Heart left ventricle (tissue), 16 donors: ENCODE data around the gene SNX3. TPM values are rescaled to one million over a fixed set of nuclear protein-coding genes. Genes with fewer than 3 reads are reported as not detected.

Experiments
- ATAC-seq, 4 donors: fragments of 200-7000 bp; cut with Tn5 transposase; one replicate each; pipeline ENCODE4 v1.9.1; 2020 to 2022; ENCODE audit warnings: moderate library complexity in 4 of 4, mild to moderate bottlenecking in 3 of 4, moderate number of reproducible peaks in 1 of 4
- DNase-seq, 5 donors: peaks; one replicate each; pipeline ENCODE4 v3.0.0-alpha.2; 2020
- H3K27ac ChIP-seq, 12 donors: fragments of 200-600 bp; sonication (generic) in 4 of 12; one replicate each; pipeline versions ENCODE4 v1.5.0 to v1.8.0; 2016 to 2022; ENCODE audit warnings: mild to moderate bottlenecking in 2 of 12
- H3K27me3 ChIP-seq, 9 donors: fragments of 200-600 bp; sonication (generic) in 2 of 9; one replicate each; pipeline versions ENCODE4 v1.5.1 to v1.8.0; 2016 to 2022; ENCODE audit warnings: mild to moderate bottlenecking in 3 of 9
- H3K36me3 ChIP-seq, 9 donors: fragments of 200-600 bp; sonication (generic) in 2 of 9; one replicate each; pipeline versions ENCODE4 v1.5.0 to v1.8.0; 2018 to 2022; ENCODE audit warnings: mild to moderate bottlenecking in 2 of 9
- H3K4me1 ChIP-seq, 12 donors: fragments of 200-600 bp; sonication (generic) in 4 of 12; one replicate each; pipeline versions ENCODE4 v1.5.0 to v1.8.0; 2016 to 2022; ENCODE audit warnings: mild to moderate bottlenecking in 3 of 12
- H3K4me3 ChIP-seq, 12 donors: fragments of 200-600 bp; sonication (generic) in 4 of 12; one replicate each; pipeline versions ENCODE4 v1.5.0 to v1.8.0; 2017 to 2022; ENCODE audit warnings: mild to moderate bottlenecking in 9 of 12, moderate library complexity in 4 of 12
- H3K9me3 ChIP-seq, 12 donors: fragments of 200-600 bp; sonication (generic) in 4 of 12; one replicate each; pipeline versions ENCODE4 v1.5.0 to v1.8.0; 2016 to 2022; ENCODE audit warnings: mild to moderate bottlenecking in 1 of 12
- POLR2A ChIP-seq, 2 donors: fragments of 450-650 bp; IDR thresholded peaks; one replicate each; pipeline ENCODE4 v1.6.1; 2017; ENCODE audit warnings: antibody characterized with exemption in 2 of 2, mild to moderate bottlenecking in 2 of 2, moderate library complexity in 2 of 2
- WGBS, 4 donors: extraction: QIAGEN DNeasy Blood & Tissue Kit in 2 of 4; methylation state at CpG; one replicate each; pipeline versions ENCODE4 v1.1.5 to v1.1.7; 2013 to 2018; 5-methylcytosine and 5-hydroxymethylcytosine counted together
- intact Hi-C, 10 donors: fragments of 100-400 bp; cut with DNase I; formaldehyde crosslinking; loops; one replicate each; pipeline versions ENCODE4 v1.11.1 to v1.14.2; 2022
- polyA plus RNA-seq, 2 donors: library from polyadenylated mRNA; stranded (reverse); fragments of 200-250 nt; gene quantifications; one replicate each; pipeline ENCODE4 v1.2.3, GENCODE V29; 2013
- total RNA-seq, 9 donors: library from RNA; depleted of rRNA in 2 of 9; stranded (reverse); fragments of >200 nt in 2 of 9; fragmentation: NEBNext Ultra II Directional in 3 of 9; extraction: Animal tissue kit (Norgen Biotek cat#: 25700) in 3 of 9; gene quantifications; one replicate each; pipeline versions ENCODE4 v1.1.0 to v1.2.4, GENCODE V29; 2016 to 2023
- TF ChIP-seq, protein P1 (sequence below), 12 donors: fragments of 200-600 bp; sonication (generic) in 4 of 12; IDR thresholded peaks; one replicate each; pipeline versions ENCODE4 v1.5.0 to v1.8.0; 2018 to 2022; ENCODE audit warnings: antibody characterized with exemption in 12 of 12, mild to moderate bottlenecking in 5 of 12
- donor health status: ischemic (EF 13 %, LVEDD 7.1; RV severe dilation, severe dysfunction).
- donor health status: healthy with polysubstance abuse.
- donor health status: DM: no; HTN: yes; CAD: no.
- donor health status: DM: no; HTN: no; CAD: no.
- donor health status: ischemic (EF 25% LVEDD 6.9; RV normal size, moderate dysfunction).
- donor health status: ischemic (EF 25% LVEDD 5.7; RV mildly dilated, moderate dysfunction).
- donor health status: healthy.
- donor health status: DM: yes; HTN: yes; CAD: no.
- donor health status: ischemic (EF 35%, LVEDD 5.7; RV mildly dilated, moderate dysfunction).
- donor health status: nonischemic (EF 11% LVEDD 7.7; RV severe dilation, severe dysfunction).
- donor health status: DM: yes; HTN: yes; CAD: no.
- donor health status: PGD.
- donor health status: ischemic (EF 29% LVEDD 5.4; RV normal size, mild dysfunction).
- donor health status: nonischemic (EF 23%, LVEDD 6.1; RV moderate dilation, normal function).

The SNX3 gene
- total and polyA plus RNA-seq, 11 donors: 180 to 259 (median 229) TPM

DNA sequence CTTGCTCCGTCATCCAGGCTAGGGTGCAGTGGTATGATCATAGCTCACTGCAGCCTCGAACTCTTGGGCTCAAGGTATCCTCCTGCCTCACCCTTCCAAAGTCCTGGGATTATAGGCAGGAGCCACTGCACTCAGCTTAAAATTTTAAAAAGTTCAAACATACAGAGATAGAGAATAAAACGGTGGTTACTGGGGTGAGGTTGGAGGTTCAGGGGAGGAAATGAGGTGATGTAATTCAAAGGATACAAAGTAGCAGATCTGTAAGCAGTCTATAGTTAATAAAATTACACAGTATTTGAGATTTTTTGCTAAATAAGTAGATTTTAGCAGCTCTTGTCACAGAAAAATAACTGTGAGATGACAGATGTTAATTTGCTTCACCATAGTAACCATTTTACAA is 26.5 kb upstream of the SNX3 start:
- no peaks in the 10 kb centered on the region for H3K36me3 ChIP-seq
- H3K27me3 ChIP-seq: no peaks in the 10 kb centered on the region
- TF ChIP-seq, protein P1, sequence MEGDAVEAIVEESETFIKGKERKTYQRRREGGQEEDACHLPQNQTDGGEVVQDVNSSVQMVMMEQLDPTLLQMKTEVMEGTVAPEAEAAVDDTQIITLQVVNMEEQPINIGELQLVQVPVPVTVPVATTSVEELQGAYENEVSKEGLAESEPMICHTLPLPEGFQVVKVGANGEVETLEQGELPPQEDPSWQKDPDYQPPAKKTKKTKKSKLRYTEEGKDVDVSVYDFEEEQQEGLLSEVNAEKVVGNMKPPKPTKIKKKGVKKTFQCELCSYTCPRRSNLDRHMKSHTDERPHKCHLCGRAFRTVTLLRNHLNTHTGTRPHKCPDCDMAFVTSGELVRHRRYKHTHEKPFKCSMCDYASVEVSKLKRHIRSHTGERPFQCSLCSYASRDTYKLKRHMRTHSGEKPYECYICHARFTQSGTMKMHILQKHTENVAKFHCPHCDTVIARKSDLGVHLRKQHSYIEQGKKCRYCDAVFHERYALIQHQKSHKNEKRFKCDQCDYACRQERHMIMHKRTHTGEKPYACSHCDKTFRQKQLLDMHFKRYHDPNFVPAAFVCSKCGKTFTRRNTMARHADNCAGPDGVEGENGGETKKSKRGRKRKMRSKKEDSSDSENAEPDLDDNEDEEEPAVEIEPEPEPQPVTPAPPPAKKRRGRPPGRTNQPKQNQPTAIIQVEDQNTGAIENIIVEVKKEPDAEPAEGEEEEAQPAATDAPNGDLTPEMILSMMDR (IDR thresholded peaks at IDR 0.05): no peak
- TF ChIP-seq POLR2A (IDR thresholded peaks at IDR 0.05): no peak
- H3K4me1 ChIP-seq: no peaks in the 10 kb centered on the region
- DNase-seq (no peak), ATAC-seq (no peak)
- intact Hi-C loops: no loop called here
- H3K4me3 ChIP-seq: no peak overlapping the region
- no peaks in the 10 kb centered on the region for H3K9me3 ChIP-seq
- no peak overlapping the region for H3K27ac ChIP-seq
- WGBS, 4 donors: 81 to 86% (median 84%) methylated on average over 3 of the region's 3 CpGs

DNA sequence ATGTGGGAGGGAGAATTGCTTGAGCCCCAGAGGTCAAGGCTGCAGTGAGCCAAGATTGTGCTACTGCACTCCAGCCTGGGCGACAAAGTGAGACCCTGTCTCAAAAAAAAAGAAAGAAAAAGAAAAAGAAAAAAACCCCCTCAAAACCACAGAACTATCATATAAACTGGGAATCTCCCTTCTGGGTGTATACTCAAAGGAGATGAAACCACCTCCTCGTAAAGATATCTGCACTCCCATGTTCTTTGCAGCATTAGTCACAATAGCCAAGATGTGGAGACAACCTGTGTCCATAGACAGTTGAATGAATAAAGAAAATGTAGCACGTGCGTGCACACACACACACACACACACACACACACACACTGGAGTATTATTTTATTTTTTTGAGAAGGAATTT is 25.5 kb upstream of the SNX3 start:
- H3K27me3 ChIP-seq: no peaks in the 10 kb centered on the region
- no peak for ATAC-seq
- intact Hi-C loops: no loop called here

DNA sequence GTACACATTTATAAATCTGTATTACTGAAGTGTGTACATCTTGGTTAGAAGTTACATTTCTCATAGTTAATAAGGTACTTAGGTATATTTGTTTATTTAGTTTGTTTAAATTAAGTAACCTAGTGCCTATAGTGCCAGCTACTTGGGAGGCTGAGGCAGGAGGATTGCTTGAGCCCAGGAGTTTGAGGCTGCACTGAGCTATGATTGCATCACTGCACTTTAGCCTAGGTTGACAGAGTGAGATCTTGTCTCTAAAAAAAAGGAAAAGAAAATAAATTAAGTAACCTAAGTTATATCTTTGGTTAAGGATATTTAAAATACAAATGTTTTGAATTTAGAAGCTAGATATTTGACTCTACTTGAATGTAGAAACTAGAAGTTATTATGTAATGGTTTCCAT is 24.5 kb upstream of the SNX3 start:
- H3K4me1 ChIP-seq: no peaks in the 10 kb centered on the region
- TF ChIP-seq, protein P1 (IDR thresholded peaks at IDR 0.05): no peak
- TF ChIP-seq POLR2A (IDR thresholded peaks at IDR 0.05): no peak
- H3K36me3 ChIP-seq: no peaks in the 10 kb centered on the region
- ATAC-seq: no peak
- no peaks in the 10 kb centered on the region for H3K27me3 ChIP-seq
- intact Hi-C loops: no loop called here
- no peaks in the 10 kb centered on the region for H3K9me3 ChIP-seq
- H3K27ac ChIP-seq: no peak overlapping the region
- no peak for DNase-seq
- H3K4me3 ChIP-seq: no peak overlapping the region

More for the DNA sequence above, 25.5 kb upstream of the SNX3 start:
- Histone ChIP-seq H3K4me3 (no peak overlapping the region), H3K4me1 (no peaks in the 10 kb centered on the region), H3K27ac (no peak overlapping the region), H3K9me3 (no peaks in the 10 kb centered on the region), H3K36me3 (no peaks in the 10 kb centered on the region)
- no peak for TF ChIP-seq POLR2A (IDR thresholded peaks at IDR 0.05)
- TF ChIP-seq, protein P1 (IDR thresholded peaks at IDR 0.05): no peak
- WGBS, 4 donors: 92 to 97% (median 94%) methylated on average over 4 of the region's 4 CpGs
- DNase-seq: no peak

DNA sequence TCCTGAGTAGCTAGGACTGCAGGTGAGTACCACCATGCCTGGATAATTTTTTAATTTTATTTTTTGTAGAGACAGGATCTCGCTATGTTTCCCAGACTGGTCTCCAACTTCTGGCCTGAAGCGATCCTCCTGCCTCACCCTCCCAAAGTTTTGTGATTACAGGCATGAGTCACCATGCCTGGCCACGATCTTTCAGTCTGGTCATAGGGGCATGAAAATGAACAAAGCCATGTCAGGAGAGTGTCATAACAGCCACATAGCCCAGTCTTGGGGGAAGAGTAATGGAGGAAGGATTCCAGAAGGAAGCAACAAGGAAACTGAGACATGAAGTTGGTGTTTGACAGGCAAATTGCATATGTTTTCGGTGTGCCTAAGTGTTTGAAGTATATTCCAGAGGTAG is 17.0 kb upstream of the SNX3 start:
- H3K27me3 ChIP-seq: no peaks in the 10 kb centered on the region
- no peak overlapping the region for H3K4me3 ChIP-seq
- no peak overlapping the region for H3K27ac ChIP-seq
- H3K36me3 ChIP-seq: no peaks in the 10 kb centered on the region
- no peaks in the 10 kb centered on the region for H3K4me1 ChIP-seq
- intact Hi-C loops: no loop called here
- no peak for TF ChIP-seq POLR2A (IDR thresholded peaks at IDR 0.05)
- TF ChIP-seq, protein P1 (IDR thresholded peaks at IDR 0.05): no peak
- no peaks in the 10 kb centered on the region for H3K9me3 ChIP-seq
- 81 to 86% (median 84%) methylated on average over 4 of the region's 4 CpGs for WGBS, 4 donors
- DNase-seq (no peak), ATAC-seq (no peak)
